HG03064 (cell line): Measurements from ENCODE around the gene CCDC12.

ENCODE experiments used
- ATAC-seq: cut with Tn5 transposase; IDR thresholded peaks from one replicate; pipeline ENCODE4 v1.9.1; 2021; ENCODE audit warnings: low read depth; ENCODE audit not compliant: unreplicated experiment

The CCDC12 gene

GRCh38 chr3:46910166-46910760, 66.3 kb downstream of the CCDC12 start:
- ATAC-seq, result no peak

GRCh38 chr3:46909535-46910161, 66.9 kb downstream of the CCDC12 start:
- ATAC-seq, result no peak

GRCh38 chr3:46908986-46909534, 67.5 kb downstream of the CCDC12 start:
- no peak for ATAC-seq

GRCh38 chr3:46908294-46908985, 68.1 kb downstream of the CCDC12 start:
- ATAC-seq, result no peak

GRCh38 chr3:46907960-46908293, 68.6 kb downstream of the CCDC12 start:
- ATAC-seq, result no peak

GRCh38 chr3:46907271-46907670, 69.3 kb downstream of the CCDC12 start:
- no peak for ATAC-seq

GRCh38 chr3:46906471-46907058, 70.0 kb downstream of the CCDC12 start:
- no peak for ATAC-seq

GRCh38 chr3:46905661-46906451, 70.7 kb downstream of the CCDC12 start:
- ATAC-seq, result no peak

- ATAC-seq, result no peak
Observed at GRCh38 chr3:46905213-46905560, 71.4 kb downstream of the CCDC12 start.

- ATAC-seq, result no peak
Observed at GRCh38 chr3:46904303-46905212, 72.0 kb downstream of the CCDC12 start.

- ATAC-seq, result no peak
Observed at GRCh38 chr3:46903341-46904302, 72.9 kb downstream of the CCDC12 start.

- ATAC-seq, result no peak
Observed at GRCh38 chr3:46902188-46902631, 74.3 kb downstream of the CCDC12 start.

GRCh38 chr3:46901591-46902187, 74.9 kb downstream of the CCDC12 start:
- no peak for ATAC-seq

GRCh38 chr3:46901061-46901460, 75.5 kb downstream of the CCDC12 start:
- no peak for ATAC-seq

GRCh38 chr3:46900356-46900755, 76.2 kb downstream of the CCDC12 start:
- ATAC-seq, result no peak

GRCh38 chr3:46900007-46900292, 76.6 kb downstream of the CCDC12 start:
- no peak for ATAC-seq

- ATAC-seq, result no peak
Observed at GRCh38 chr3:46899151-46900006, 77.2 kb downstream of the CCDC12 start.
